Astrocyte of the spinal cord (primary cell): Measurements from ENCODE around the gene CHST3.

Experiments used
- DNase-seq: peaks from one replicate; pipeline ENCODE4 v3.0.0; 2011; ENCODE audit warnings: low read depth, low spot score
- H3K4me3 ChIP-seq: 2 replicates; pipeline ENCODE4 v1.5.1; 2011; ENCODE audit warnings: low read depth, mild to moderate bottlenecking, low read length, moderate library complexity
- in situ Hi-C: cut with HindIII; loops from 2 replicates; pipeline ENCODE4 v1.10.0; 2017; ENCODE audit warnings: low sequenced_read_pairs
- TF ChIP-seq, protein P1 (sequence below): IDR thresholded peaks from 2 replicates; pipeline ENCODE4 v1.5.1; 2012; ENCODE audit warnings: low read depth, mild to moderate bottlenecking, low read length, inconsistent platforms

CHST3 gene

DNA sequence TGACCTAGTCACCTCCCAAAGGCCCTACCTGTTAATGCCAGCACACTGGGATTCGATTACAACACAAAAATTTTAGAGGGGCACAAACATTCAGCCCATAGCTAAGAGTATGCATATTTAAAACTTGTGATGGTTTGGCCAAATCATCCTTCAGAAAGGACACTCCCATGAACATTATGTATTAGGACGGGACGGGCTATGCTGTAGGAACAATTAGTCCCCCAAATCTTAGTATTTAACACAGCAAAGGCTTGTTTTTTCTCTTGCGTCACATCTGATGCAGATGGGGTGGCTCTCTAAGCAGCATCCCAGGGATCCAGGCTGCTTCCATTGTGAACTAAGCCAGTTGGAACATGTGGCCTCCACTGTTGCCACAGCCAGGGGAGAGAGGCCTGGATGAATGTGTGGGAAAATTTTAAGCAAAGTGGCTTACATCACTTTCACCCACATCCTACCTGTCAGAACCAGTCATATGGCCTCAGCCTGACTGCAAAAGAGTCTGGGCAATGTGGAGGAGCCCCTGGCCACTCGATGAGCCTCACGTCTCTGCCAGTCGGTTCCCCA lies 26.6 kb downstream of the CHST3 start:
- DNase-seq, result no peak
- TF ChIP-seq, protein P1, sequence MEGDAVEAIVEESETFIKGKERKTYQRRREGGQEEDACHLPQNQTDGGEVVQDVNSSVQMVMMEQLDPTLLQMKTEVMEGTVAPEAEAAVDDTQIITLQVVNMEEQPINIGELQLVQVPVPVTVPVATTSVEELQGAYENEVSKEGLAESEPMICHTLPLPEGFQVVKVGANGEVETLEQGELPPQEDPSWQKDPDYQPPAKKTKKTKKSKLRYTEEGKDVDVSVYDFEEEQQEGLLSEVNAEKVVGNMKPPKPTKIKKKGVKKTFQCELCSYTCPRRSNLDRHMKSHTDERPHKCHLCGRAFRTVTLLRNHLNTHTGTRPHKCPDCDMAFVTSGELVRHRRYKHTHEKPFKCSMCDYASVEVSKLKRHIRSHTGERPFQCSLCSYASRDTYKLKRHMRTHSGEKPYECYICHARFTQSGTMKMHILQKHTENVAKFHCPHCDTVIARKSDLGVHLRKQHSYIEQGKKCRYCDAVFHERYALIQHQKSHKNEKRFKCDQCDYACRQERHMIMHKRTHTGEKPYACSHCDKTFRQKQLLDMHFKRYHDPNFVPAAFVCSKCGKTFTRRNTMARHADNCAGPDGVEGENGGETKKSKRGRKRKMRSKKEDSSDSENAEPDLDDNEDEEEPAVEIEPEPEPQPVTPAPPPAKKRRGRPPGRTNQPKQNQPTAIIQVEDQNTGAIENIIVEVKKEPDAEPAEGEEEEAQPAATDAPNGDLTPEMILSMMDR, result no peak
- no peak overlapping the region for H3K4me3 ChIP-seq
- in situ Hi-C loops, result no loop called here

DNA sequence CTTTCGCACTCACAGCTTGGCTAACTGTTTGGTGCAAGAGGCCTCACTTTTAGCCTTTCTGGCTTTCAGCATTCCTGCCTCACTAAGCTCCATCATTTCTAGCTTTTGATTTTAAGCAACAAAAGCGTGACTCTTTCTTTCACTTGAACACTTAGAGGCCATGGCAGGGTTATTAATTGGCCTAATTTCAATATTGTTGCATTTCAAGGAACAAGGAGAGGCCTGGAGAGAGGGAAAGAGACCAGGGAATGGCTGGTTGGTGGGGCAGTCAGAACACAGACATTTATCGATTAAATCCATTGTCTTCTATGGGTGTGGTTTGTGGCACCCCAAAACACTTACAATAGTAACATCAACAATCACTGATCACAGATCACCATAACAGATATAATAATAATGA lies 31.3 kb downstream of the CHST3 start:
- in situ Hi-C loops, result no loop called here
- DNase-seq, result no peak
- TF ChIP-seq, protein P1, result no peak
- no peak overlapping the region for H3K4me3 ChIP-seq

DNA sequence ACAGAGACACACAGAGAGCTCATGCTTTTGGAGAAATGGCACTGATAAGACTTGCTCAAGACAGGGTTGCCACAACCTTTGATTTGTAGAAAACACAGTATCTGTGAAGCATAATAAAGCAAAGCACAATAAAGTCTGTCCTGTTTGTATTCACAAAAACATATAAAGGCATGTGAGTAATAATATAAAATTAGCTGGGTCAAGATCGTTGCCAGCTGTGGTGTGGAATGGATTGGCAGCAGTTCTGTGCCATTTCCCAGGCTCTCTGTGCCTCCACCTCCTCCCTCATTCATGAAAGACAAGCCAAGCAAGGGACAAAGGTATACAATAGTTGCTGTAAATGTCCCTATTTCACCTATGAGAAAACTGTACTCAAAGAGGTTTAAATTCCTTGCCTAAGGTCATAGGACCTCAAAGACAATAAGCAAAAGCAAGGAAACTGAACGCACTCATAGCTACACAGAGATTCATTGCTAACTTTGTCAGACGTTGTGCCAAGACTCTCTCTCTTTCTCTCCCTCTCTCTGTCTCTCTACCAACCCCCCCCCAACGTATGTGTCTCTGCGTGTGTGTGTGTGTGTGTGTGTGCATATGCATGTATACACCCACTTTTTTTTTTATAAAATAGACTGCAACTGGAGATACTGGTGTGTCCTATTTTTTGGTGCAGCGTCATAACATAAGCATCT lies 31.8 kb downstream of the CHST3 start:
- DNase-seq, result no peak
- in situ Hi-C loops, result no loop called here
- TF ChIP-seq, protein P1, result no peak
- no peak overlapping the region for H3K4me3 ChIP-seq

DNA sequence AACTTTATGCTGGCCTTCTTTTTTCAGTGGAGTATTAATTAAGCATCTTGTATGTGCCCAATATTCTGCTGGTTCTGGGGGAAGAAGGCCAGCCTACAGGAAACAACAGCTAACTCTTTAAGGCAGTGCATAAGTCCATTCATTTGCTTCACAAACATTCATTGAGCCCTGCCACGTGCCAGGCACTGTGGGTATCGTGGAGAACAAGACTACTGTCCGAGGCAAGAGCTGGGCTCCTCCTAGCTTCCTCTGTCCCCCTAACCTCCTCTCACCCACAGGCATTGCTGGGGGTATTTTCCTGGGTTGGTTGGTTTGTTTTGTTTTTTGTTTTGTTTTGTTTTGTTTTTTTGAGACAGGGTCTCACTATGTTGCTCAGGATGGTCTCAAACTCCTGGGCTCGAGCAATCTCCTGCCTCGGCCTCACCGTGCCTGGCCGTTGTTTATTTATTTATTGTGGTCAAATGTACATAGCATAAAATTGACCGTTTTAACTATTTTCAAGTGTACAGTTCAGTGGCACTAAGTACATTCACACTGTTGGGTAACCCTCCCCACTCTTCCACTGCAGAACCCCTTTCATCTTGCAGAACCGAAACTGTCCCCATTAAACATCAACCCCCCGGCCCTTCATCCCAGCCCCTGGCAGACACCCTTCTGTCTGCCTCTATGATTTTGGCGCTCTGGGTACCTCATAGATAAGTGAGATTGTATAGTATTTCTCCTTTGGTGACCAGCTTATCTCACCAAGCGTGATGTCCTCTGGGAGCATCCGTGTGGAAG lies 32.6 kb downstream of the CHST3 start:
- TF ChIP-seq, protein P1, result no peak
- in situ Hi-C loops, result no loop called here
- no peak overlapping the region for H3K4me3 ChIP-seq
- no peak for DNase-seq

DNA sequence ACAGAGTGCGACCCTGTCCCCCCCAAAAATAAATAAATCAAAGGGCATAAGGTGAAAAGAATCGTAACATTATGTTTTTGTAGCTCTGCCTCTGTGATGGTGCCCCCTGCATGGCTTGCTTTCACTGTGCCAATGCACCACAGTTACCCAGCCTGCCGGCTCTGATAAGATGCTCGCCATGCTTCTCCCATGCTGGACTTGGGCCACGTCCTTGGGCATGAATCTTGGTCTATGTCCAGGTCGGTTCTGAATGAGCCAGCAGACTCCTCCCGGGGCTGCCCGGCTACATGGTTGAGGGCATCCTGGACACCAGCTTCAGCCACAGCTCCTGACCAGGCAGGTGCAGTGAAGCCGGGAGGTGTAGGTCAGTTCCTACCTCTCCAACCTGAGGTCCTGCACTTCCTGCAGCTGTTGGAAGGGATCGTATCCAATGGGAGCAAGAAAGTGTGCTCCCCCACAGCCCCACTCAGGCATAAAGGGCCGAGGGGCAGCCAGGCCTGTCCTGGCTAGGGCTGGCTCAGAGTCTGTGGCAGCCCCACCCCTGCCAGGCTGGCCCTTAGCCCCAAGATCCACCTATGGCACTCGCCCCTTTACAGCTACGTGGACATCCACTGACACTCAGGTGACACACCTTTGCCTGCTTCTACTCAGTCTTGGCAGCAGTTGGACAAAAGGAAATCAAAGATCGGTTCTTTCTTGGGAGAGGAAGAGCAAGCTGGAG lies 34.1 kb downstream of the CHST3 start:
- H3K4me3 ChIP-seq, result no peak overlapping the region
- in situ Hi-C loops, result no loop called here
- TF ChIP-seq, protein P1, result no peak
- no peak for DNase-seq

DNA sequence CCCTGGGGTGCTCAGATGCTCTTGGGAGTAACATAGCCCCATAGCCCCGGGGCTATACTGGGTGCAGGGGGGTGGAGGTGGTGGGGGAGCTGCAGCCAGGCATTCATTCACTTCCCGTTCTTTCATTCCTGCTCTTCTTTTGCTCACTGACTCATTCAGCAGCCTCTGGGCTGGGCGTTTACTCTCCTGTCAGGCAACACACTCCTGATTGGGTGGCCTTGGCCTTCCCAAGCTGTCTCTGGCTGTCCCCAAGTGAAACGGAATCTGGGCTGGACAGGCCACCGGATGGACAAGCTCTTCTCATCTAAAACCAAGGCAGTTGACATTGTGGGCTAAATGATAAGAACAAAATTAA lies 34.6 kb downstream of the CHST3 start:
- H3K4me3 ChIP-seq, result no peak overlapping the region
- TF ChIP-seq, protein P1, result no peak
- in situ Hi-C loops, result no loop called here
- DNase-seq, result peak; percentile 76
